K562 (cell line): ENCODE data around the gene SLC38A8. TPM values are rescaled to one million over a fixed set of nuclear protein-coding genes. Genes with fewer than 3 reads are reported as not detected.

Source experiments
- ATAC-seq: fragments of 200-7000 bp; cut with Tn5 transposase; 3 replicates; pipeline ENCODE4 v1.9.1; 2020; ENCODE audit warnings: moderate library complexity
- BruUV-seq: library from RNA; stranded (reverse); fragments of 400-500 nt; replicated peaks from 2 replicates; lab custom pipeline; 2021; lab: Mats Ljungman, UMichigan
- CTCF ChIA-PET: fragments of 300-600 bp; formaldehyde crosslinking; extraction: SDS; loops from one replicate; lab custom pipeline; 2021; ENCODE audit warnings: low intra/inter-chr PET ratio; lab: Yijun Ruan, JAX
- POLR2A ChIA-PET: fragments of 300-600, 350-650 bp; sonication (Branson Sonifier 250); formaldehyde crosslinking; extraction: SDS; loops from one replicate; lab custom pipeline; 2021; ENCODE audit warnings: antibody characterized with exemption, inconsistent platforms; lab: Yijun Ruan, JAX
- DNase-seq, 4 experiments: peaks; one replicate each; pipeline versions ENCODE4 v3.0.0 to v3.0.0-alpha.2; 2011 to 2018; ENCODE audit warnings: low spot score in 3 of 4, mixed read lengths in 3 of 4; ENCODE audit errors: extremely low read depth in 1 of 4
- FAIRE-seq: peaks from 2 replicates; lab custom pipeline; 2011; peaks lifted over from hg19 to GRCh38; lab: Jason Lieb, UNC
- H2AFZ ChIP-seq: 2 replicates; pipeline ENCODE4 v1.6.0; 2011; ENCODE audit warnings: low read depth, low read length, control low read depth, inconsistent platforms
- H3K27ac ChIP-seq: fragments of 200-600 bp; 3 replicates; pipeline ENCODE4 v1.8.0; 2011; ENCODE audit warnings: low read depth, mild to moderate bottlenecking, control low read depth, inconsistent platforms, low read length, moderate library complexity, mixed read lengths; ENCODE audit errors: extremely low read depth
- H3K27me3 ChIP-seq, 2 experiments: fragments of 300-600 bp in 1 of 2; 2 replicates in 1 of 2; 3 replicates in 1 of 2; pipeline versions ENCODE4 v1.6.0 to v1.8.0; 2011; ENCODE audit warnings: inconsistent platforms in 2 of 2, low read length in 2 of 2, mild to moderate bottlenecking in 1 of 2, mixed read lengths in 1 of 2, moderate library complexity in 1 of 2; ENCODE audit not compliant: control insufficient read depth in 2 of 2, insufficient read depth in 2 of 2
- H3K36me3 ChIP-seq: fragments of 300-600 bp; 3 replicates; pipeline ENCODE4 v1.8.0; 2011; ENCODE audit warnings: mild to moderate bottlenecking, low read length, inconsistent platforms; ENCODE audit not compliant: control insufficient read depth, insufficient read depth
- H3K4me1 ChIP-seq, 2 experiments: fragments of 200-600 bp in 1 of 2; replicated peaks in 1 of 2; 2 replicates in 1 of 2; 3 replicates in 1 of 2; pipeline versions ENCODE4 v1.5.1 to v1.8.0; 2011; ENCODE audit warnings: inconsistent platforms in 2 of 2, low read length in 2 of 2, mild to moderate bottlenecking in 1 of 2, mixed read lengths in 1 of 2, moderate library complexity in 1 of 2; ENCODE audit not compliant: control insufficient read depth in 2 of 2, insufficient read depth in 2 of 2
- H3K4me2 ChIP-seq: 2 replicates; pipeline ENCODE4 v1.6.1; 2011; ENCODE audit warnings: low read length, control low read depth, inconsistent platforms, mixed read lengths; ENCODE audit not compliant: insufficient read depth
- H3K4me3 ChIP-seq: fragments of 200-600 bp; sonication (generic), shearing (Covaris generic); 2 replicates; pipeline ENCODE4 v1.5.1; 2016; ENCODE audit warnings: control low read depth, inconsistent platforms
- H3K79me2 ChIP-seq: fragments of 200-600 bp; 3 replicates; pipeline ENCODE4 v1.8.0; 2011; ENCODE audit warnings: low read length, inconsistent platforms; ENCODE audit not compliant: control insufficient read depth, insufficient read depth
- H3K9ac ChIP-seq, 2 experiments: 2 replicates each; pipeline versions ENCODE4 v1.6.0 to v1.6.1; 2011; ENCODE audit warnings: low read depth in 2 of 2, low read length in 2 of 2, control low read depth in 1 of 2, inconsistent platforms in 1 of 2, mild to moderate bottlenecking in 1 of 2, mixed read lengths in 1 of 2; ENCODE audit not compliant: insufficient read depth in 1 of 2
- H3K9me1 ChIP-seq: one replicate; pipeline ENCODE4 v1.6.0; 2011; ENCODE audit warnings: inconsistent platforms, mild to moderate bottlenecking, low read length, moderate library complexity; ENCODE audit not compliant: control insufficient read depth, insufficient read depth
- H3K9me3 ChIP-seq: replicated peaks from 2 replicates; pipeline ENCODE4 v1.5.1; 2011; ENCODE audit warnings: low read depth, low read length, inconsistent platforms; ENCODE audit not compliant: control insufficient read depth, insufficient read depth
- H4K20me1 ChIP-seq: replicated peaks from 2 replicates; pipeline ENCODE4 v1.6.1; 2011; ENCODE audit warnings: low read length, inconsistent platforms, mixed read lengths; ENCODE audit not compliant: control insufficient read depth, insufficient read depth
- GATA2 ChIP-seq: sonication (generic); formaldehyde crosslinking; IDR thresholded peaks from 2 replicates; pipeline ENCODE4 v1.4.0; 2020; ENCODE audit warnings: mild to moderate bottlenecking, missing genetic modification reagents
- WGBS: fragments of 100-300 bp; shearing (Covaris generic); methylation state at CpG from one replicate; pipeline ENCODE4 v1.1.6; 2016; ENCODE audit warnings: low coverage, mixed read lengths; ENCODE audit not compliant: insufficient coverage; ENCODE audit errors: missing lambda C conversion rate; 5-methylcytosine and 5-hydroxymethylcytosine counted together
- in situ Hi-C: fragments of 300-500 bp; cut with MboI; formaldehyde crosslinking; loops from 4 replicates; pipeline ENCODE4 v1.15.0; 2018; ENCODE audit warnings: inconsistent platforms, mixed read lengths
- intact Hi-C: fragments of 100-400 bp; cut with micrococcal nuclease; formaldehyde crosslinking; loops from 2 replicates; pipeline ENCODE4 v1.14.2; 2022
- polyA plus RNA-seq, 8 experiments: library from polyadenylated mRNA; depleted of rRNA in 4 of 8; stranded (reverse) in 5 of 8; unstranded in 3 of 8; fragments of >200 nt; fragmentation: Nextera tagmentation in 2 of 8; fragmentation: Illumina TruSeq in 1 of 8; extraction: Ambion mirVana in 2 of 8; extraction: Trizol in 1 of 8; gene quantifications; 2 replicates each; pipeline versions ENCODE4 v1.2.1 to v1.2.3, GENCODE V29; 2011 to 2014; ENCODE audit warnings: inconsistent platforms in 1 of 8, missing spikeins in 1 of 8
- total RNA-seq, 7 experiments: library from RNA; depleted of rRNA in 6 of 7; stranded (reverse); fragments of >200 nt in 6 of 7; fragmentation: Illumina TruSeq in 2 of 7; extraction: Trizol in 2 of 7; gene quantifications; 2 replicates each; pipeline versions ENCODE4 v1.2.1 to v1.2.3, GENCODE V29; 2011 to 2021; ENCODE audit warnings: low replicate concordance in 1 of 7
- TF ChIP-seq, protein P1 (sequence below): fragments of 450-650 bp; IDR thresholded peaks from 2 replicates; pipeline ENCODE4 v1.6.1; 2016

SLC38A8 gene
- total and polyA plus RNA-seq, 9 of the 15 experiments (the other 6 are each of a cell fraction or from before 2014, with no cell fraction given) = 0.28 TPM; not detected in 8

DNA sequence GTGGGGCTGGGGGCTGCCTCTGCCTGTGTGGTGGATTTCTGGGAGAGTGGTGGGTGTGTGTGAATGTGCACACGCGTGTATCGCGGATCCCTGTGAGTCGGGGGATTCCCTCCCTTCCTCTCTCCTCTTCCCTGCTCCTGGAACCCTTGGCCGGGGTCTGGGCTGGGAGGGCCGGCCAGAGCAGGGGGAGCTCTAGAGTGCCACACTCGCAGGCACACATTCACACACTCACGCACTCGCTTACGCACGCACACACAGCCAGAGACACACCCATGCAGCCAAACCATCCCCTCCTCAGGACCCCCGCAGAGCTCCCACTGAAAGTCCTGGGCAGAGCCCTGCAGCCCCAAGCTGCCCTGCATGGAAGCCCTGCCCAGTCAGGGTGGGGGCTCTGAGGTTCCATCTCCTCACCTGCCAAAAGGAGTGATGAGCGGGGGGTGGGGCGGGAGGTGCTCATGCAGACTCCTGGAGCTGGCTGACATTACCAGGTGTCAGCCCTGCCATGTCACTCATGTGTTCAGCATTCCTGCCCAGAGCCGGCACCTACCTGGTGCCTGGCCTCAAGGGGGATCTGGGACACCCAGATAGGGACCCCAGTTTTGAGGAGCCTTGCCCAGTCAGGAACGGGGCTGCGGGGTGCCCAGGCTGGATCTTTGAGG lies 72.7 kb downstream of the SLC38A8 start:
- in situ Hi-C loops (loop anchor here (10.0 kb wide), 1 partner anchor 75 kb away; the partner anchor contains the start of gene SLC38A8), intact Hi-C loops (no loop called here)
- CTCF ChIA-PET = interaction anchor here (1.6 to 3.5 kb wide), 2 partner anchors 96 kb away, joined by 4 to 37 read pairs; no protein-coding TSS in a partner anchor
- no TSS peak for BruUV-seq
- no peaks in the 10 kb centered on the region for H3K79me2 ChIP-seq
- ATAC-seq (no peak), FAIRE-seq (no peak), DNase-seq (no peak)
- no peaks in the 10 kb centered on the region for H3K36me3 ChIP-seq
- H3K4me2 ChIP-seq = no peak overlapping the region
- peaks cover 15% of the 10 kb centered on the region; the same call in 1 of the 2 replicates for H4K20me1 ChIP-seq
- peaks cover 25 to 53% of the 10 kb centered on the region in 2 experiments; a peak in 4 of 5 replicates for H3K27me3 ChIP-seq
- 25% methylated on average over 18 of the region's 18 CpGs for WGBS
- no peak overlapping the region for H3K4me3 ChIP-seq
- H3K9me1 ChIP-seq = no peaks in the 10 kb centered on the region
- peaks cover 0 to 38% of the 10 kb centered on the region in 2 experiments; a peak in 1 of 5 replicates for H3K4me1 ChIP-seq
- no peak overlapping the region for H2AFZ ChIP-seq
- no peak overlapping the region for H3K9ac ChIP-seq
- POLR2A ChIA-PET = interaction anchor here (1.3 kb wide), 1 partner anchor 17 kb away, joined by 3 read pairs; the partner anchor contains the start of gene OSGIN1
- H3K9me3 ChIP-seq = no peaks in the 10 kb centered on the region
- H3K27ac ChIP-seq = no peak overlapping the region
- no peak for TF ChIP-seq GATA2 (CRISPR knock-in tag)
- TF ChIP-seq, protein P1, sequence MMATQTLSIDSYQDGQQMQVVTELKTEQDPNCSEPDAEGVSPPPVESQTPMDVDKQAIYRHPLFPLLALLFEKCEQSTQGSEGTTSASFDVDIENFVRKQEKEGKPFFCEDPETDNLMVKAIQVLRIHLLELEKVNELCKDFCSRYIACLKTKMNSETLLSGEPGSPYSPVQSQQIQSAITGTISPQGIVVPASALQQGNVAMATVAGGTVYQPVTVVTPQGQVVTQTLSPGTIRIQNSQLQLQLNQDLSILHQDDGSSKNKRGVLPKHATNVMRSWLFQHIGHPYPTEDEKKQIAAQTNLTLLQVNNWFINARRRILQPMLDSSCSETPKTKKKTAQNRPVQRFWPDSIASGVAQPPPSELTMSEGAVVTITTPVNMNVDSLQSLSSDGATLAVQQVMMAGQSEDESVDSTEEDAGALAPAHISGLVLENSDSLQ = peak; percentile 30; the same call in 1 of the 2 replicates
